NCI-H82 (cell line): ENCODE data around the gene HACD1.

Experiments used
- DNase-seq: peaks from one replicate; lab custom pipeline; 2025; lab: John Stamatoyannopoulos, UW

Gene HACD1

GRCh38 chr10:17580885-17581284 lies 36.3 kb downstream of the HACD1 start:
- no peak for DNase-seq

DNA sequence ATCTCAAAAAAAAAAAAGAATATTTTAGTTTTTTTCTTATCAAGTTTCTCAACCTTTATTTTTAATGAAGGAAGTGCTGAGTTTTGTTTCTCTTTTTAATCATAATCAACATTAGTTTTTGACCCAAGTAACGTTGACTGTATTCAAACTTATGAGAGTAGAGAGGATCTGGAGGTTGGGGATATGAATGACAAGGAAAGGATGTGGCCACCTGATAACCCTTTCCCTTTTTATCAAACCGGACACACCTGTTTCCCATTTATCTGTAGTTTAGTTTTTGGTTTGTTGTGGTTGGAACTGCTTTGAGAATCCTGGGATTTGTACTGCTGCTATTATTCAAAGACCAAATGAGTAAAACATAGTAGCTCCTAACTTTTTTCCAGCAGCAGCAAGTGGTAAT lies 38.6 kb downstream of the HACD1 start:
- DNase-seq, result no peak

DNA sequence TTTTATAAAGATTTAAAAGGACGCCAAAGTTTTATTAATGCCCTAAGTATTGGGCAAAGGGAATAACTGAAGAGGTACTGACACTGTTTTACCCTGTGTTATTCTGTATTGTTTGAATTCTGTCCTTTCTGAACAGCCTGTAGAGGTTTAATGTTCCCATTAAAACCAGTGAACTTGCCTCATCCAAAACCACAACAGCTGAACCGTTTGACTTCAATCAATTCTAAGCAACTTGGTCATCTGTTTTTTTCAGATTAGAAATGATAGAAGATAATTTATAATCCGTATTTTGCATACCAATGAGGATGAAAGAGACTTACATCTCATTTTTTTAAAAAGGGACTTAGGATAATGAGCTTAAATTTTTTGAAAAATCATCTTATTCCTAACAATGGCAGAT lies 40.4 kb downstream of the HACD1 start:
- no peak for DNase-seq

- DNase-seq, result no peak
These were observed 52.3 kb downstream of the HACD1 start for GRCh38 chr10:17564911-17565310.

DNA sequence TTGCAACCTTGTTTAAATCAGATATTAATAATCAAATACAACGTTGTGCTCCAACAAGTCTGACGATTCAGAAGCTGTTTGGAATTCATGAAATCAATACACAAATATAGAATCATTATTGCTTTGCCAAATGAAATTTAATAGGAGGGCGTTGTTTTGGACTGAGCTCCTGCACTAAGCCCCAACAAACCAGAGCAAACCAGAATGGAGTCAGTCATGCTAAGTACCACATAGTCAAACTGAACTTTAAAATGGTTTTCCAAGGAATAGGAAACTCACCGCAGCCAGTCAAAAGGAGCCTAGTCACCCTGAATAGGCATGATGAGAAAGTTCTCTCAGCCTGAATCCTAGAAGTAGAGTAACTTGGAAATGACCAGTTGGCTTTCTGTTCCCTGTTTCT lies 53.7 kb downstream of the HACD1 start:
- no peak for DNase-seq

DNA sequence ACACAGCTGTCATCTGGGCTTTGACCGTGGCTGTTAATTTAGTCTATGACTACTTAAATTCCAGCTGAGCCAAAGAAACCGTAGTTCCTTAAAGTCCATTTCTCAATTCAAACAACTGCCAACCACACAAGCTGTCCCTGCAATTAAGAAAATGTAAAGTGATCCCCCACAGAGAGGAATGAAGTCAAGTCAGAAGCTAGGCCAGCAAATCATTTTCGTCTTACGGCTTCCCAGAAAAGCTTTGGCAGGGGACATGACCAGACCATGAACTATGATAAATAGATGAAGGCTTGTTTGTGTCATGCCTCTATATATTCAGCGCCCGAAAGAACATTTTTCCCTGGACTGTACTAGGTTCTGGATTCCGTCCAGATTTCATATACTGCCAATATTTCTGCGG lies 54.6 kb downstream of the HACD1 start:
- DNase-seq, result no peak

DNA sequence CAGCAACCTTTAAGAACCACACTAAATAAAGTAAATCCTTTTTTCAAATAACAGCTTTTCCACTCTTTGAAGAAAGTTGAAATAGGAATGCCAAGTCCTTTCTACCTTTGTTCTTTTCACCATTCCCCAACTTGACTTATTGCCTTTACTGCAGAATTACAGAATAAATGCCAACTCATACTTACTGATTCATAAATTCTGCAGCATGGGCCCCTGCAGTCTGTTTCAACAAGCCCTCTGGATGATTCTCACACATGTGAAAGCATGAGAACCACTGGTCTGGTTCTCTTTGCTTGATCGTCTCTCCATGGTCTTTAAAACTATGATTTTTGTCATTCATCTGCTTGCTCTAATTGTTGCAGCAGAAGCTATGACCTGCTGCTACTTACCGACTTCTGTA lies 56.1 kb downstream of the HACD1 start:
- DNase-seq, result no peak

DNA sequence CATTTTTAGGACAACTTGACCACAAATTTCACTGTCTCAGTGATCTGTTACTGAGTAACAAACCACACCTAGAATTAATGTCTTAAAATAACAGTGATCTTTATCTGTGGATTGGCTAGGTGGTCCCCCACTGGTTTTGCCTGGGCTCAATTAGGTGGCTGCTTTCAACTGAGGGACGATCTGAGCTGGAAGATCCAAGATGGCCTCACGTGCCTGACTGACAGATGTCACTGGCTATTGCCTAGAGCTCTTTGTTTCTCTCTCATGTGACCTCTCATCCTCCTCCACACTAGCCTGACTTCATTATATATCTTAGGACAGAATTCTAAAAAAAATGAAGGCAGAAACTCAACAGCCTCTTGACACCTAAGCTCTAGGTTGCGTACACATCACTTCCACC lies 59.7 kb downstream of the HACD1 start:
- no peak for DNase-seq

DNA sequence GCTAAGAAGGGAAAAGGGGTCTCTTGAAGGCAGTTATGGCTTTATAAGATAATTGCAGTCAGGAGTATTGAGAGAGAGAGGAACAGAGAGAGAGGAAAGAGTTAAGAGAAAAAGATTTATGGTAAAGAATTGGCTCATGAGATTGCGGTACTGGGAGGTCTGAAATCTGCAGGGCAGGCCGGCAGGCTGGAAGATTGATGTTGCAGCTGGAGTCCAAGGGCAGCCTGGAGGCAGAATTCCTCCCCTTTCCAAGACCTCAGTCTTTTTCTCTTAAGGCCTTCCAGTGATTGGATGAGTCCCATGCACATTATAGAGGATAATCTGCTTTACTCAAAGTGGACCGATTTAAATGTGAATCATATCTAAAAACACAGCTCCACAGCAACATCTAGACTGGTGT lies 68.4 kb downstream of the HACD1 start:
- no peak for DNase-seq

GRCh38 chr10:17548162-17548561 lies 69.0 kb downstream of the HACD1 start:
- DNase-seq, result no peak

DNA sequence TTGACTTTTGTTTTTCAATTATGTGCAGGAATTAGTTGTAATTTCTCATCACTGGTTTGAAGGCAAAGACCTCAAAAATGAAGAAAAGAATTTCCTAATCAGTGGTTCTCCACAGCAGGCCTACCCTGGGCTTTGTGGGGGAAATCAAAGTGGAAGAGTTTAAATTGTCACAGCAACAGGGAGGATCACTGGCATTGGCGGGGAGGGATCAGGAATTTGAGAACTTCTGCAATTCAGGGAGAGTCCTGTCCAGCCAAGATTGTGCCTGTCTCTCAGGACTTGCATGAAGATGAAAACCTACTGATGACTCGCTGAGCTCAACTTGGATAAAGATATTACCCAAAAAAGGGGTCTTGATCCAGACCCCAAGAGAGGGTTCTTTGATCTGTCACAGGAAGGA lies 70.1 kb downstream of the HACD1 start:
- no peak for DNase-seq

- no peak for DNase-seq
These were observed 72.7 kb downstream of the HACD1 start for GRCh38 chr10:17544465-17544864.
